ENCODE results near the gene PARL.

DNA sequence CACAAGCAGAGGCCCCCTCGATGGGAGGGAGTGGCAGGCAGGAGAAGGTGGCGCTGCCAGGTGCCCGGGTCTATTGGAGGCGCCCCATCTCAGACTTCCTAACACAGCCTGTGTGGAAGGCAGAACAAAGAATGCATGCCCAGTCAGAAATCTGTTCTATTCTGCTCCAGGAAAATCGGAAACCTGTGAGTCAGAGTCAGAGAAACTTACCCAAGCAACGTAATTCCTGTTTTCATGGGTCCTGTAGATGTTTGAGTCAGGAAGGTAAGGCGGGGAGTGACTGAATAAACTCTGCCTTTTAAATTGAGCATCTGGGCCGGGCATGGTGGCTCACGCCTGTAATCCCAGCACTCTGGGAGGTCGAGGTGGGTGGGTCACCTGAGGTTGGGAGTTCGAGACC, 73.0 kb downstream of the PARL start:
- TF ChIP-seq EP300 (IDR thresholded peaks at IDR 0.05; ENCODE audit: borderline replicate concordance in 1 of 2, control insufficient read depth in 1 of 2, low read depth in 2 of 2, low read length in 2 of 2) (no peak), POLR2AphosphoS5 (IDR thresholded peaks at IDR 0.05; ENCODE audit: low read length) (no peak), SMC3 (IDR thresholded peaks at IDR 0.05; ENCODE audit: borderline replicate concordance, low read length) (no peak), TAF1 (IDR thresholded peaks at IDR 0.05; ENCODE audit: borderline replicate concordance, low read depth, low read length) (no peak), NFYA (IDR thresholded peaks at IDR 0.05; ENCODE audit: borderline replicate concordance, low read depth, low read length) (no peak), POLR2A (IDR thresholded peaks at IDR 0.05; ENCODE audit: low read depth, low read length) (no peak), BHLHE40 (IDR thresholded peaks at IDR 0.05; ENCODE audit: borderline replicate concordance in 1 of 2, low read depth in 2 of 2, low read length in 1 of 2) (no peak), NR2C1 (IDR thresholded peaks at IDR 0.05) (no peak), GABPA (IDR thresholded peaks at IDR 0.05; ENCODE audit: low read depth) (no peak), SUZ12 (IDR thresholded peaks at IDR 0.05; ENCODE audit: unreplicated experiment) (no peak)
- TF ChIP-seq, protein P1, sequence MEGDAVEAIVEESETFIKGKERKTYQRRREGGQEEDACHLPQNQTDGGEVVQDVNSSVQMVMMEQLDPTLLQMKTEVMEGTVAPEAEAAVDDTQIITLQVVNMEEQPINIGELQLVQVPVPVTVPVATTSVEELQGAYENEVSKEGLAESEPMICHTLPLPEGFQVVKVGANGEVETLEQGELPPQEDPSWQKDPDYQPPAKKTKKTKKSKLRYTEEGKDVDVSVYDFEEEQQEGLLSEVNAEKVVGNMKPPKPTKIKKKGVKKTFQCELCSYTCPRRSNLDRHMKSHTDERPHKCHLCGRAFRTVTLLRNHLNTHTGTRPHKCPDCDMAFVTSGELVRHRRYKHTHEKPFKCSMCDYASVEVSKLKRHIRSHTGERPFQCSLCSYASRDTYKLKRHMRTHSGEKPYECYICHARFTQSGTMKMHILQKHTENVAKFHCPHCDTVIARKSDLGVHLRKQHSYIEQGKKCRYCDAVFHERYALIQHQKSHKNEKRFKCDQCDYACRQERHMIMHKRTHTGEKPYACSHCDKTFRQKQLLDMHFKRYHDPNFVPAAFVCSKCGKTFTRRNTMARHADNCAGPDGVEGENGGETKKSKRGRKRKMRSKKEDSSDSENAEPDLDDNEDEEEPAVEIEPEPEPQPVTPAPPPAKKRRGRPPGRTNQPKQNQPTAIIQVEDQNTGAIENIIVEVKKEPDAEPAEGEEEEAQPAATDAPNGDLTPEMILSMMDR (IDR thresholded peaks at IDR 0.05 in 2 of 3, conservative IDR thresholded peaks at IDR 0.05 in 1 of 3; ENCODE audit: control insufficient read depth in 2 of 3, extremely low read depth in 1 of 3, insufficient read depth in 1 of 3, low read depth in 3 of 3, low read length in 3 of 3) = no peak
- TF ChIP-seq, protein P2, sequence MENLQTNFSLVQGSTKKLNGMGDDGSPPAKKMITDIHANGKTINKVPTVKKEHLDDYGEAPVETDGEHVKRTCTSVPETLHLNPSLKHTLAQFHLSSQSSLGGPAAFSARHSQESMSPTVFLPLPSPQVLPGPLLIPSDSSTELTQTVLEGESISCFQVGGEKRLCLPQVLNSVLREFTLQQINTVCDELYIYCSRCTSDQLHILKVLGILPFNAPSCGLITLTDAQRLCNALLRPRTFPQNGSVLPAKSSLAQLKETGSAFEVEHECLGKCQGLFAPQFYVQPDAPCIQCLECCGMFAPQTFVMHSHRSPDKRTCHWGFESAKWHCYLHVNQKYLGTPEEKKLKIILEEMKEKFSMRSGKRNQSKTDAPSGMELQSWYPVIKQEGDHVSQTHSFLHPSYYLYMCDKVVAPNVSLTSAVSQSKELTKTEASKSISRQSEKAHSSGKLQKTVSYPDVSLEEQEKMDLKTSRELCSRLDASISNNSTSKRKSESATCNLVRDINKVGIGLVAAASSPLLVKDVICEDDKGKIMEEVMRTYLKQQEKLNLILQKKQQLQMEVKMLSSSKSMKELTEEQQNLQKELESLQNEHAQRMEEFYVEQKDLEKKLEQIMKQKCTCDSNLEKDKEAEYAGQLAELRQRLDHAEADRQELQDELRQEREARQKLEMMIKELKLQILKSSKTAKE (IDR thresholded peaks at IDR 0.05; ENCODE audit: low read depth, poor library complexity, severe bottlenecking) = no peak
- TF ChIP-seq, protein P3, sequence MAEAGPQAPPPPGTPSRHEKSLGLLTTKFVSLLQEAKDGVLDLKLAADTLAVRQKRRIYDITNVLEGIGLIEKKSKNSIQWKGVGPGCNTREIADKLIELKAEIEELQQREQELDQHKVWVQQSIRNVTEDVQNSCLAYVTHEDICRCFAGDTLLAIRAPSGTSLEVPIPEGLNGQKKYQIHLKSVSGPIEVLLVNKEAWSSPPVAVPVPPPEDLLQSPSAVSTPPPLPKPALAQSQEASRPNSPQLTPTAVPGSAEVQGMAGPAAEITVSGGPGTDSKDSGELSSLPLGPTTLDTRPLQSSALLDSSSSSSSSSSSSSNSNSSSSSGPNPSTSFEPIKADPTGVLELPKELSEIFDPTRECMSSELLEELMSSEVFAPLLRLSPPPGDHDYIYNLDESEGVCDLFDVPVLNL (IDR thresholded peaks at IDR 0.05; ENCODE audit: low read depth, low read length) = no peak
